Colonic mucosa (tissue), 4 donors: Measurements from ENCODE around the gene RPL38. TPM values are rescaled to one million over a fixed set of nuclear protein-coding genes. Genes with fewer than 3 reads are reported as not detected.

Experiments
- DNase-seq: peaks from one replicate; pipeline ENCODE4 v3.0.0-alpha.2; 2020
- H3K27ac ChIP-seq: fragments of 200-600 bp; one replicate; pipeline ENCODE4 v1.8.0; 2021
- H3K27me3 ChIP-seq: fragments of 200-600 bp; one replicate; pipeline ENCODE4 v1.8.0; 2021
- H3K36me3 ChIP-seq: fragments of 200-600 bp; one replicate; pipeline ENCODE4 v1.8.0; 2021
- H3K4me1 ChIP-seq: fragments of 200-600 bp; one replicate; pipeline ENCODE4 v1.8.0; 2021; ENCODE audit warnings: mild to moderate bottlenecking
- H3K4me3 ChIP-seq: fragments of 200-600 bp; one replicate; pipeline ENCODE4 v1.8.0; 2021
- H3K9ac ChIP-seq, 2 donors: one replicate each; pipeline ENCODE4 v1.7.0; 2013; ENCODE audit warnings: control low read depth in 2 of 2, low read depth in 2 of 2, low read length in 2 of 2
- H3K9me3 ChIP-seq: fragments of 200-600 bp; one replicate; pipeline ENCODE4 v1.8.0; 2021
- intact Hi-C: fragments of 100-400 bp; cut with DNase I; formaldehyde crosslinking; loops from one replicate; pipeline ENCODE4 v1.14.1; 2022
- total RNA-seq, 2 donors: library from RNA; stranded (reverse); fragmentation: NEBNext Ultra II Directional in 1 of 2; extraction: Animal tissue kit (Norgen Biotek cat#: 25700) in 1 of 2; gene quantifications; one replicate each; pipeline ENCODE4 v1.2.1, GENCODE V29; 2021
- TF ChIP-seq, protein P1 (sequence below): fragments of 200-600 bp; IDR thresholded peaks from one replicate; pipeline ENCODE4 v1.8.0; 2022; ENCODE audit warnings: antibody characterized with exemption, mild to moderate bottlenecking
- donor health status: healthy.
- donor health status: DM: no; HTN: no; CAD: no.
- donor health status: DM: no; HTN: no; CAD: no.

Gene RPL38
- total RNA-seq, 2 donors from 2014 or later: 723 to 795 TPM

DNA sequence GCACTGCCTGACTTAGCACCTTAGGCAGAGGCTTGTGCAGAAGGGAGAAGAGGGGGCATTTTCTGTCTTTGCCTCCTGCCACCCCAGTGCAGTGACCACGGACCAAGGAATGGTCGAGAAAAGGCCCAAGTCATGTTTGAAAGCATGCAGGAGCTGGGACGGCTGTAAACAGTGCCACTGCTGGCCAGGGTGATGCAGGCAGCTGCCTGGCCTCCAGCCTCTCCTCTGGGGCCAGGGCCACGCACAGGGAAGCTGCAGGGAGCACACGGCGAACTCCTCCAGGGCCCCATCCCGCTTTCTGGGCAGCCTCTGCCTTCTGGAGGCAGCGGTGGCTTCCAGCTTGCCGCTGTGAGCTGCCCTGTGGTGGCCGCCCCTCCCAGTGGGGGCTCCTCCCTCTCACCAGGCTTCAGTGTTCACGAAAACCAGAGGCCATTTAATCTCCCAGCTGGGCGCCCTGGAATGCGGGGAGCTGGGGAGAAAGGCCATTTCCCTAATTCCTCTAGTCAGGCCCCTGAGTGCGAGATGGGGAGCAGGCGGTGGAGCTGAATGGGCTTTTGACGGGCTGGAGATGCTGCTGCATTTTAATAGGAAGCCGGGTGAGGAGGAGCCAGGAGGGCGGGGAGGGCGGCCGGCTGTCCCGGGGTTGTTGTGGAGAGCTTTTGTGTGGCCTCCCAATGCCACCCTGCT lies 41.8 kb downstream of the RPL38 start:
- no peaks in the 10 kb centered on the region for H3K9me3 ChIP-seq
- TF ChIP-seq, protein P1, sequence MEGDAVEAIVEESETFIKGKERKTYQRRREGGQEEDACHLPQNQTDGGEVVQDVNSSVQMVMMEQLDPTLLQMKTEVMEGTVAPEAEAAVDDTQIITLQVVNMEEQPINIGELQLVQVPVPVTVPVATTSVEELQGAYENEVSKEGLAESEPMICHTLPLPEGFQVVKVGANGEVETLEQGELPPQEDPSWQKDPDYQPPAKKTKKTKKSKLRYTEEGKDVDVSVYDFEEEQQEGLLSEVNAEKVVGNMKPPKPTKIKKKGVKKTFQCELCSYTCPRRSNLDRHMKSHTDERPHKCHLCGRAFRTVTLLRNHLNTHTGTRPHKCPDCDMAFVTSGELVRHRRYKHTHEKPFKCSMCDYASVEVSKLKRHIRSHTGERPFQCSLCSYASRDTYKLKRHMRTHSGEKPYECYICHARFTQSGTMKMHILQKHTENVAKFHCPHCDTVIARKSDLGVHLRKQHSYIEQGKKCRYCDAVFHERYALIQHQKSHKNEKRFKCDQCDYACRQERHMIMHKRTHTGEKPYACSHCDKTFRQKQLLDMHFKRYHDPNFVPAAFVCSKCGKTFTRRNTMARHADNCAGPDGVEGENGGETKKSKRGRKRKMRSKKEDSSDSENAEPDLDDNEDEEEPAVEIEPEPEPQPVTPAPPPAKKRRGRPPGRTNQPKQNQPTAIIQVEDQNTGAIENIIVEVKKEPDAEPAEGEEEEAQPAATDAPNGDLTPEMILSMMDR: no peak
- H3K27me3 ChIP-seq: no peaks in the 10 kb centered on the region
- no peaks in the 10 kb centered on the region for H3K36me3 ChIP-seq
- no peak overlapping the region for H3K27ac ChIP-seq
- no peak for DNase-seq
- no peaks in the 10 kb centered on the region for H3K4me1 ChIP-seq
- intact Hi-C loops: no loop called here
- H3K4me3 ChIP-seq: no peak overlapping the region
- H3K9ac ChIP-seq: no peak overlapping the region

GRCh38 chr17:74245871-74246270 lies 42.4 kb downstream of the RPL38 start:
- Histone ChIP-seq H3K27me3 (no peaks in the 10 kb centered on the region), H3K4me1 (no peaks in the 10 kb centered on the region), H3K36me3 (no peaks in the 10 kb centered on the region), H3K9me3 (no peaks in the 10 kb centered on the region), H3K9ac (no peak overlapping the region), H3K4me3 (no peak overlapping the region), H3K27ac (no peak overlapping the region)
- TF ChIP-seq, protein P1: no peak
- intact Hi-C loops: no loop called here
- DNase-seq: no peak

- no peaks in the 10 kb centered on the region for H3K36me3 ChIP-seq
- no peak overlapping the region for H3K9ac ChIP-seq
- H3K27me3 ChIP-seq: no peaks in the 10 kb centered on the region
- no peak overlapping the region for H3K27ac ChIP-seq
- DNase-seq: no peak
- H3K4me3 ChIP-seq: no peak overlapping the region
- no peaks in the 10 kb centered on the region for H3K9me3 ChIP-seq
- intact Hi-C loops: no loop called here
- no peaks in the 10 kb centered on the region for H3K4me1 ChIP-seq
- TF ChIP-seq, protein P1: no peak
These were observed 46.3 kb downstream of the RPL38 start for GRCh38 chr17:74249590-74250270.

GRCh38 chr17:74250324-74250995 lies 47.0 kb downstream of the RPL38 start:
- intact Hi-C loops: no loop called here
- H3K27ac ChIP-seq: no peak overlapping the region
- no peak overlapping the region for H3K9ac ChIP-seq
- no peak for DNase-seq
- H3K36me3 ChIP-seq: no peaks in the 10 kb centered on the region
- H3K4me3 ChIP-seq: no peak overlapping the region
- TF ChIP-seq, protein P1: no peak
- H3K4me1 ChIP-seq: no peaks in the 10 kb centered on the region
- H3K9me3 ChIP-seq: no peaks in the 10 kb centered on the region
- H3K27me3 ChIP-seq: no peaks in the 10 kb centered on the region

GRCh38 chr17:74251051-74251450 lies 47.6 kb downstream of the RPL38 start:
- Histone ChIP-seq H3K27me3 (no peaks in the 10 kb centered on the region), H3K4me3 (no peak overlapping the region), H3K36me3 (no peaks in the 10 kb centered on the region), H3K4me1 (no peaks in the 10 kb centered on the region), H3K9me3 (no peaks in the 10 kb centered on the region), H3K9ac (no peak overlapping the region), H3K27ac (no peak overlapping the region)
- intact Hi-C loops: no loop called here
- TF ChIP-seq, protein P1: no peak
- no peak for DNase-seq
